IPS-18a (cell line): ENCODE results near the gene FAM110C.

Experiments used
- H3K27ac ChIP-seq: one replicate; pipeline ENCODE4 v1.5.1; 2013; ENCODE audit warnings: low read length
- H3K27me3 ChIP-seq: one replicate; pipeline ENCODE4 v1.6.1; 2013; ENCODE audit warnings: mild to moderate bottlenecking, low read length; ENCODE audit not compliant: control insufficient read depth, insufficient read depth
- H3K36me3 ChIP-seq: one replicate; pipeline ENCODE4 v1.6.1; 2013; ENCODE audit warnings: low read depth, low read length; ENCODE audit not compliant: control insufficient read depth
- H3K4me1 ChIP-seq: one replicate; pipeline ENCODE4 v1.6.1; 2013; ENCODE audit warnings: low read depth, low read length; ENCODE audit not compliant: control insufficient read depth
- H3K4me3 ChIP-seq: one replicate; pipeline ENCODE4 v1.5.1; 2013; ENCODE audit warnings: low read length
- H3K9ac ChIP-seq: one replicate; pipeline ENCODE4 v1.6.1; 2013; ENCODE audit warnings: mild to moderate bottlenecking, low read length, moderate library complexity
- H3K9me3 ChIP-seq: one replicate; pipeline ENCODE4 v1.6.1; 2013; ENCODE audit warnings: low read depth, low read length; ENCODE audit not compliant: control insufficient read depth

The FAM110C gene

GRCh38 chr2:66853-67252 lies 20.5 kb upstream of the FAM110C start:
- Histone ChIP-seq H3K36me3 (no peaks in the 10 kb centered on the region), H3K9me3 (no peaks in the 10 kb centered on the region), H3K27ac (no peak overlapping the region), H3K27me3 (no peaks in the 10 kb centered on the region), H3K4me3 (no peak overlapping the region), H3K9ac (no peak overlapping the region), H3K4me1 (peaks cover 16% of the 10 kb centered on the region)

GRCh38 chr2:65121-65520 lies 18.8 kb upstream of the FAM110C start:
- Histone ChIP-seq H3K9ac (no peak overlapping the region), H3K27ac (no peak overlapping the region), H3K27me3 (no peaks in the 10 kb centered on the region), H3K9me3 (no peaks in the 10 kb centered on the region), H3K36me3 (no peaks in the 10 kb centered on the region), H3K4me3 (no peak overlapping the region), H3K4me1 (peaks cover 16% of the 10 kb centered on the region)

- Histone ChIP-seq H3K27me3 (no peaks in the 10 kb centered on the region), H3K9me3 (no peaks in the 10 kb centered on the region), H3K4me3 (no peak overlapping the region), H3K4me1 (no peaks in the 10 kb centered on the region), H3K27ac (no peak overlapping the region), H3K9ac (no peak overlapping the region), H3K36me3 (no peaks in the 10 kb centered on the region)
These were observed 9.5 kb upstream of the FAM110C start for GRCh38 chr2:55587-56448.

- Histone ChIP-seq H3K4me1 (peaks cover 4% of the 10 kb centered on the region), H3K36me3 (no peaks in the 10 kb centered on the region), H3K9ac (no peak overlapping the region), H3K27me3 (peaks cover 12% of the 10 kb centered on the region), H3K9me3 (no peaks in the 10 kb centered on the region), H3K4me3 (no peak overlapping the region), H3K27ac (no peak overlapping the region)
These were observed 5.3 kb upstream of the FAM110C start for GRCh38 chr2:51613-52012.

GRCh38 chr2:47737-48136 lies 1.4 kb upstream of the FAM110C start:
- Histone ChIP-seq H3K27ac (no peak overlapping the region), H3K9ac (no peak overlapping the region), H3K4me3 (no peak overlapping the region), H3K36me3 (no peaks in the 10 kb centered on the region), H3K27me3 (peaks cover 36% of the 10 kb centered on the region), H3K9me3 (no peaks in the 10 kb centered on the region), H3K4me1 (peaks cover 12% of the 10 kb centered on the region)

GRCh38 chr2:47346-47725 lies 1.0 kb upstream of the FAM110C start:
- H3K9ac ChIP-seq: no peak overlapping the region
- H3K4me3 ChIP-seq: peak overlapping the region; percentile 76
- no peaks in the 10 kb centered on the region for H3K36me3 ChIP-seq
- peaks cover 36% of the 10 kb centered on the region for H3K27me3 ChIP-seq
- H3K27ac ChIP-seq: no peak overlapping the region
- H3K9me3 ChIP-seq: no peaks in the 10 kb centered on the region
- peaks cover 12% of the 10 kb centered on the region for H3K4me1 ChIP-seq

- Histone ChIP-seq H3K9ac (no peak overlapping the region), H3K27me3 (peaks cover 36% of the 10 kb centered on the region)
These were observed 204 bp downstream of the FAM110C start for GRCh38 chr2:46131-46470.

GRCh38 chr2:45342-46130 lies 769 bp downstream of the FAM110C start:
- peak overlapping the region; percentile 76 for H3K4me3 ChIP-seq
- H3K27me3 ChIP-seq: peaks cover 36% of the 10 kb centered on the region
- no peaks in the 10 kb centered on the region for H3K9me3 ChIP-seq
- peaks cover 6% of the 10 kb centered on the region for H3K36me3 ChIP-seq
- no peak overlapping the region for H3K27ac ChIP-seq
- no peak overlapping the region for H3K9ac ChIP-seq
- peaks cover 12% of the 10 kb centered on the region for H3K4me1 ChIP-seq

More at GRCh38 chr2:46131-46470, 204 bp downstream of the FAM110C start:
- H3K4me3 ChIP-seq: peak overlapping the region; percentile 76
- no peaks in the 10 kb centered on the region for H3K9me3 ChIP-seq
- H3K4me1 ChIP-seq: peaks cover 12% of the 10 kb centered on the region
- peaks cover 4% of the 10 kb centered on the region for H3K36me3 ChIP-seq
- no peak overlapping the region for H3K27ac ChIP-seq

- H3K27ac ChIP-seq: no peak overlapping the region
- H3K4me3 ChIP-seq: peak overlapping the region; percentile 76
- H3K4me1 ChIP-seq: peaks cover 12% of the 10 kb centered on the region
- H3K9me3 ChIP-seq: no peaks in the 10 kb centered on the region
- no peak overlapping the region for H3K9ac ChIP-seq
- peaks cover 36% of the 10 kb centered on the region for H3K27me3 ChIP-seq
- H3K36me3 ChIP-seq: peaks cover 8% of the 10 kb centered on the region
These were observed 1.5 kb downstream of the FAM110C start for GRCh38 chr2:44748-45341.

- peaks cover 35% of the 10 kb centered on the region for H3K27me3 ChIP-seq
- H3K27ac ChIP-seq: no peak overlapping the region
These were observed 3.5 kb downstream of the FAM110C start for GRCh38 chr2:42788-43187.

GRCh38 chr2:40465-40864 lies 5.8 kb downstream of the FAM110C start:
- Histone ChIP-seq H3K36me3 (peaks cover 8% of the 10 kb centered on the region), H3K9ac (no peak overlapping the region), H3K27me3 (peaks cover 20% of the 10 kb centered on the region)

More at GRCh38 chr2:42788-43187, 3.5 kb downstream of the FAM110C start:
- no peak overlapping the region for H3K4me3 ChIP-seq
- H3K9me3 ChIP-seq: no peaks in the 10 kb centered on the region
- peaks cover 8% of the 10 kb centered on the region for H3K36me3 ChIP-seq
- H3K9ac ChIP-seq: no peak overlapping the region
- peaks cover 16% of the 10 kb centered on the region for H3K4me1 ChIP-seq

More at GRCh38 chr2:40465-40864, 5.8 kb downstream of the FAM110C start:
- H3K27ac ChIP-seq: no peak overlapping the region
- no peaks in the 10 kb centered on the region for H3K9me3 ChIP-seq
- no peak overlapping the region for H3K4me3 ChIP-seq
- peaks cover 12% of the 10 kb centered on the region for H3K4me1 ChIP-seq
